ENCODE results near the gene DUOXA2.

DNA sequence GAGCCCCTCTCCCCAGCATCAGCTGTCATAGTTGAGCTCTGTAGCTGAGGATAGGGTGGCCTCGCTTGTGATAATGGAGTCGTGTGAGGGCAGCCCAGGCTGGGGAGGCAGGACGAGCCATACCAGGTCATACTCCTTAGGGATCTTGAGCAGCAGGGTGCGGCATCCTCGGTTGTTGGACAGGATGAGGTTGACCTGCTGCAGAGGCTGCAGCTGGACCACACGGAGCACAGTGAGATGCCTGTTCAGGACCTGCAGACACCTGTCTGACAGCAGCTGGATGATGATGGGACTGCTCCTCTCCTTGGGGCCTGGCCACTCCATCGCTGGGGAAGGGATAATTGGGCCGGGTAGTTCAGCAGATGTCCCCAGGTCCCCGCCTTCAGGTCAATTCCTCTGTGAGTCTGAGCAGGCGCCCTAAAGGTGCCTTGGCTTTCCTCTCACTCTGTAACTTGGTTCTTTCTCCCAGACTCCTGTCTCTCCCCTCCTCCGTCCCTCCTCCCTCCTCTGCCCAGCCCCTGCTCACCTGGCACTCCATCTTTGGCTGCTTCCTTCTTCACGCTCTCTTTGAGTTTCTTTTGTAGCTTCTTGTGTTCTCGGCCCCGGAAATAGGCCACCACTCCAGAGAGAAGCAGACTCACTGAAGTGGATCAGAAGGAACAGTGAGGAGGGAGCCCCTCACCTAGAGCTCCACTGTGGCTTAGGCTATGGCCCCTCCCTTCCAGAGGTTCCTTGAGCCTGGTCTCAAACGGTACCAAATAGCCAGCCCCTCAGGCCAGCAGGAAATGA is 7.9 kb upstream of the DUOXA2 start:
- TF ChIP-seq, protein P1, sequence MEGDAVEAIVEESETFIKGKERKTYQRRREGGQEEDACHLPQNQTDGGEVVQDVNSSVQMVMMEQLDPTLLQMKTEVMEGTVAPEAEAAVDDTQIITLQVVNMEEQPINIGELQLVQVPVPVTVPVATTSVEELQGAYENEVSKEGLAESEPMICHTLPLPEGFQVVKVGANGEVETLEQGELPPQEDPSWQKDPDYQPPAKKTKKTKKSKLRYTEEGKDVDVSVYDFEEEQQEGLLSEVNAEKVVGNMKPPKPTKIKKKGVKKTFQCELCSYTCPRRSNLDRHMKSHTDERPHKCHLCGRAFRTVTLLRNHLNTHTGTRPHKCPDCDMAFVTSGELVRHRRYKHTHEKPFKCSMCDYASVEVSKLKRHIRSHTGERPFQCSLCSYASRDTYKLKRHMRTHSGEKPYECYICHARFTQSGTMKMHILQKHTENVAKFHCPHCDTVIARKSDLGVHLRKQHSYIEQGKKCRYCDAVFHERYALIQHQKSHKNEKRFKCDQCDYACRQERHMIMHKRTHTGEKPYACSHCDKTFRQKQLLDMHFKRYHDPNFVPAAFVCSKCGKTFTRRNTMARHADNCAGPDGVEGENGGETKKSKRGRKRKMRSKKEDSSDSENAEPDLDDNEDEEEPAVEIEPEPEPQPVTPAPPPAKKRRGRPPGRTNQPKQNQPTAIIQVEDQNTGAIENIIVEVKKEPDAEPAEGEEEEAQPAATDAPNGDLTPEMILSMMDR (conservative IDR thresholded peaks at IDR 0.05; ENCODE audit: low read depth, low read length): no peak
- TF ChIP-seq POLR2A (IDR thresholded peaks at IDR 0.05; ENCODE audit: low read depth, low read length): no peak
- TF ChIP-seq MXI1 (IDR thresholded peaks at IDR 0.05; ENCODE audit: borderline replicate concordance, low read depth, low read length): no peak
